Stimulated activated naive B cell treated with anti-CD40 and anti-IgM and Interleukin-4, amounts not matched to agents 10 μg/mL and 1 μg/mL and 100 μg/mL, for 72 hours (primary cell): ENCODE results near the gene SLC35B2.

Experiments
- ATAC-seq, 2 donors: fragments of 150-1000 bp; cut with Tn5 transposase; replicated peaks; 2 replicates each; pipeline ENCODE4 v1.10.0; 2021; ENCODE audit warnings: moderate library complexity in 1 of 2
- DNase-seq: peaks from one replicate; pipeline ENCODE4 v3.0.0; 2021
- H3K27ac Mint-ChIP-seq: one replicate; pipeline ENCODE4 v1.8.0; 2022; ENCODE audit warnings: mild to moderate bottlenecking, mixed read lengths
- H3K27me3 Mint-ChIP-seq, 2 donors: one replicate each; pipeline ENCODE4 v1.8.0; 2022; ENCODE audit warnings: mixed read lengths in 2 of 2
- H3K36me3 Mint-ChIP-seq, 2 donors: one replicate each; pipeline ENCODE4 v1.8.0; 2022; ENCODE audit warnings: mixed read lengths in 2 of 2, mild to moderate bottlenecking in 1 of 2
- H3K4me1 Mint-ChIP-seq, 2 donors: one replicate each; pipeline ENCODE4 v1.8.0; 2022; ENCODE audit warnings: mixed read lengths in 2 of 2, mild to moderate bottlenecking in 1 of 2
- H3K4me3 Mint-ChIP-seq, 2 donors: one replicate each; pipeline ENCODE4 v1.8.0; 2022; ENCODE audit warnings: mild to moderate bottlenecking in 2 of 2, mixed read lengths in 2 of 2, moderate library complexity in 1 of 2
- H3K9me3 Mint-ChIP-seq, 2 donors: one replicate each; pipeline ENCODE4 v1.8.0; 2022; ENCODE audit warnings: mixed read lengths in 2 of 2, mild to moderate bottlenecking in 1 of 2

Gene SLC35B2

GRCh38 chr6:44257753-44258324, 511 bp upstream of the SLC35B2 start:
- Mint-ChIP-seq H3K27ac (peak overlapping the region; percentile 98), H3K9me3 (no peaks in the 10 kb centered on the region), H3K4me1 (peaks cover 72 to 94% of the 10 kb centered on the region in 2 donors), H3K27me3 (no peaks in the 10 kb centered on the region), H3K36me3 (peaks cover 78 to 90% of the 10 kb centered on the region in 2 donors), H3K4me3 (peak overlapping the region; percentile 83 to 88)
- ATAC-seq (peak; percentile 40 to 50), DNase-seq (peak; percentile 85)

- Mint-ChIP-seq H3K27ac (peak overlapping the region; percentile 98), H3K4me3 (peak overlapping the region; percentile 87 to 96), H3K36me3 (peaks cover 77 to 91% of the 10 kb centered on the region in 2 donors), H3K9me3 (no peaks in the 10 kb centered on the region), H3K27me3 (no peaks in the 10 kb centered on the region), H3K4me1 (peaks cover 75 to 94% of the 10 kb centered on the region in 2 donors)
- ATAC-seq: peak in 1 of 2 donors; percentile 0
- no peak for DNase-seq
These were observed 628 bp downstream of the SLC35B2 start for GRCh38 chr6:44256775-44257024.

- H3K4me3 Mint-ChIP-seq: peak overlapping the region; percentile 87 to 96
- peaks cover 75 to 92% of the 10 kb centered on the region in 2 donors for H3K36me3 Mint-ChIP-seq
- ATAC-seq: peak in 1 of 2 donors; percentile 1
These were observed 1.2 kb downstream of the SLC35B2 start for GRCh38 chr6:44255871-44256774.

GRCh38 chr6:44255105-44255808, 2.1 kb downstream of the SLC35B2 start:
- peaks cover 70 to 93% of the 10 kb centered on the region in 2 donors for H3K4me1 Mint-ChIP-seq
- H3K9me3 Mint-ChIP-seq: no peaks in the 10 kb centered on the region
- ATAC-seq: no peak
- H3K27ac Mint-ChIP-seq: peak overlapping the region; percentile 98
- no peak for DNase-seq
- H3K27me3 Mint-ChIP-seq: no peaks in the 10 kb centered on the region
- H3K4me3 Mint-ChIP-seq: peak overlapping the region; percentile 87 to 96
- H3K36me3 Mint-ChIP-seq: peaks cover 74 to 92% of the 10 kb centered on the region in 2 donors

More at GRCh38 chr6:44255871-44256774, 1.2 kb downstream of the SLC35B2 start:
- H3K27ac Mint-ChIP-seq: peak overlapping the region; percentile 98
- no peak for DNase-seq
- no peaks in the 10 kb centered on the region for H3K9me3 Mint-ChIP-seq
- peaks cover 76 to 93% of the 10 kb centered on the region in 2 donors for H3K4me1 Mint-ChIP-seq
- no peaks in the 10 kb centered on the region for H3K27me3 Mint-ChIP-seq

GRCh38 chr6:44254191-44255104, 2.9 kb downstream of the SLC35B2 start:
- DNase-seq: no peak
- no peaks in the 10 kb centered on the region for H3K9me3 Mint-ChIP-seq
- peak overlapping the region; percentile 87 to 96 for H3K4me3 Mint-ChIP-seq
- H3K36me3 Mint-ChIP-seq: peaks cover 75 to 94% of the 10 kb centered on the region in 2 donors
- peak overlapping the region; percentile 98 for H3K27ac Mint-ChIP-seq
- no peaks in the 10 kb centered on the region for H3K27me3 Mint-ChIP-seq
- no peak for ATAC-seq
- H3K4me1 Mint-ChIP-seq: peaks cover 73 to 96% of the 10 kb centered on the region in 2 donors

- H3K27ac Mint-ChIP-seq: peak overlapping the region; percentile 85
- peaks cover 74 to 97% of the 10 kb centered on the region in 2 donors for H3K4me1 Mint-ChIP-seq
These were observed 3.8 kb downstream of the SLC35B2 start for GRCh38 chr6:44253307-44254101.

GRCh38 chr6:44251576-44252524, 5.5 kb downstream of the SLC35B2 start:
- Mint-ChIP-seq H3K4me3 (peak overlapping the region in 1 of 2 donors; percentile 77), H3K27ac (peak overlapping the region; percentile 85), H3K9me3 (no peaks in the 10 kb centered on the region), H3K36me3 (peaks cover 83 to 100% of the 10 kb centered on the region in 2 donors), H3K4me1 (peaks cover 72 to 97% of the 10 kb centered on the region in 2 donors), H3K27me3 (peaks cover 0 to 3% of the 10 kb centered on the region in 2 donors)
- no peak for DNase-seq
- no peak for ATAC-seq

More at GRCh38 chr6:44253307-44254101, 3.8 kb downstream of the SLC35B2 start:
- H3K4me3 Mint-ChIP-seq: peak overlapping the region; percentile 66 to 87
- no peak for DNase-seq
- H3K9me3 Mint-ChIP-seq: no peaks in the 10 kb centered on the region
- H3K27me3 Mint-ChIP-seq: no peaks in the 10 kb centered on the region
- peaks cover 78 to 95% of the 10 kb centered on the region in 2 donors for H3K36me3 Mint-ChIP-seq
- ATAC-seq: no peak

- peak overlapping the region; percentile 42 for H3K27ac Mint-ChIP-seq
- H3K9me3 Mint-ChIP-seq: no peaks in the 10 kb centered on the region
- H3K27me3 Mint-ChIP-seq: peaks cover 0 to 5% of the 10 kb centered on the region in 2 donors
- H3K36me3 Mint-ChIP-seq: peaks cover 77 to 94% of the 10 kb centered on the region in 2 donors
- no peak for ATAC-seq
- H3K4me3 Mint-ChIP-seq: peak overlapping the region; percentile 96 to 98
- peaks cover 66 to 92% of the 10 kb centered on the region in 2 donors for H3K4me1 Mint-ChIP-seq
- DNase-seq: no peak
These were observed 6.6 kb downstream of the SLC35B2 start for GRCh38 chr6:44250718-44251123.

GRCh38 chr6:44250067-44250717, 7.1 kb downstream of the SLC35B2 start:
- peaks cover 0 to 5% of the 10 kb centered on the region in 2 donors for H3K27me3 Mint-ChIP-seq
- ATAC-seq (no peak), DNase-seq (no peak)
- H3K36me3 Mint-ChIP-seq: peaks cover 72 to 88% of the 10 kb centered on the region in 2 donors
- H3K4me3 Mint-ChIP-seq: peak overlapping the region; percentile 96 to 98
- no peaks in the 10 kb centered on the region for H3K9me3 Mint-ChIP-seq
- peak overlapping the region; percentile 100 for H3K27ac Mint-ChIP-seq
- H3K4me1 Mint-ChIP-seq: peaks cover 66 to 92% of the 10 kb centered on the region in 2 donors

- H3K36me3 Mint-ChIP-seq: peaks cover 65 to 79% of the 10 kb centered on the region in 2 donors
- peak overlapping the region; percentile 100 for H3K27ac Mint-ChIP-seq
- peaks cover 0 to 5% of the 10 kb centered on the region in 2 donors for H3K27me3 Mint-ChIP-seq
- peak overlapping the region; percentile 96 to 98 for H3K4me3 Mint-ChIP-seq
- H3K9me3 Mint-ChIP-seq: no peaks in the 10 kb centered on the region
- ATAC-seq: no peak
- H3K4me1 Mint-ChIP-seq: peaks cover 59 to 85% of the 10 kb centered on the region in 2 donors
- DNase-seq: no peak
These were observed 8.1 kb downstream of the SLC35B2 start for GRCh38 chr6:44249082-44249748.

- H3K4me1 Mint-ChIP-seq: peaks cover 55 to 79% of the 10 kb centered on the region in 2 donors
- H3K27ac Mint-ChIP-seq: peak overlapping the region; percentile 100
- H3K9me3 Mint-ChIP-seq: no peaks in the 10 kb centered on the region
- H3K4me3 Mint-ChIP-seq: peak overlapping the region; percentile 96 to 98
- H3K27me3 Mint-ChIP-seq: peaks cover 0 to 5% of the 10 kb centered on the region in 2 donors
- DNase-seq (no peak), ATAC-seq (no peak)
- peaks cover 60 to 72% of the 10 kb centered on the region in 2 donors for H3K36me3 Mint-ChIP-seq
These were observed 8.7 kb downstream of the SLC35B2 start for GRCh38 chr6:44248579-44248978.
